Measurements from ENCODE around the gene SAT2. TPM values are rescaled to one million over a fixed set of nuclear protein-coding genes. Genes with fewer than 3 reads are reported as not detected.

Gene SAT2
- total and polyA plus RNA-seq, 2 of the 13 experiments (the other 11 are each of a cell fraction or from before 2014, with no cell fraction given), result 37.6 to 93.7 TPM

GRCh38 chr17:7627250-7628121 is at the start of gene SAT2 (continued):
- TF ChIP-seq ZNF710 (CRISPR knock-in tag; IDR thresholded peaks at IDR 0.05; ENCODE audit: borderline replicate concordance) (no peak), ASH2L (IDR thresholded peaks at IDR 0.05; ENCODE audit: insufficient read length, low read depth, low read length) (peak; percentile 77), ZNF460 (CRISPR knock-in tag; IDR thresholded peaks at IDR 0.05; ENCODE audit: borderline replicate concordance) (no peak), ATM (IDR thresholded peaks at IDR 0.05; ENCODE audit: borderline replicate concordance) (no peak), ZBTB44 (CRISPR knock-in tag; IDR thresholded peaks at IDR 0.05) (0 out of 2 replicates have a peak, but pooled peaks have one; percentile 24), ZNF354B (CRISPR knock-in tag; IDR thresholded peaks at IDR 0.05) (no peak), TCF7 (IDR thresholded peaks at IDR 0.05; ENCODE audit: low read depth) (peak; percentile 32; the same call in 1 of the 2 replicates), RFX5 (IDR thresholded peaks at IDR 0.05; ENCODE audit: low read depth, low read length) (0 out of 2 replicates have a peak, but pooled peaks have one; percentile 13), GPBP1L1 (CRISPR knock-in tag; IDR thresholded peaks at IDR 0.05) (no peak), MAX (IDR thresholded peaks at IDR 0.05) (0 out of 2 replicates have a peak, but pooled peaks have one; percentile 40), NR2C2 (CRISPR knock-in tag; IDR thresholded peaks at IDR 0.05; ENCODE audit: borderline replicate concordance) (peak; percentile 78), CENPX (CRISPR knock-in tag; IDR thresholded peaks at IDR 0.05) (no peak), CBFB (CRISPR knock-in tag; IDR thresholded peaks at IDR 0.05) (peak; percentile 79; the same call in 1 of the 2 replicates), U2AF1 (optimal IDR thresholded peaks at IDR 0.05; ENCODE audit: low read depth, low read length) (no peak), MTA3 (CRISPR knock-in tag; IDR thresholded peaks at IDR 0.05) (no peak), HINFP (CRISPR knock-in tag; IDR thresholded peaks at IDR 0.05; ENCODE audit: low read depth) (no peak), ARNT2 (CRISPR knock-in tag; IDR thresholded peaks at IDR 0.05; ENCODE audit: low read depth) (no peak), JUND (CRISPR knock-in tag; IDR thresholded peaks at IDR 0.05) (no peak), AGO2 (optimal IDR thresholded peaks at IDR 0.05; ENCODE audit: low read depth, low read length) (no peak)

Data from HepG2 (cell line).